Gastroesophageal sphincter (tissue), 4 donors: Measurements from ENCODE around the gene CSNK1G2. TPM values are rescaled to one million over a fixed set of nuclear protein-coding genes. Genes with fewer than 3 reads are reported as not detected.

Source experiments
- ATAC-seq: fragments of 150-250 bp; one replicate; pipeline ENCODE4 v1.9.1; 2016; ENCODE audit warnings: mild to moderate bottlenecking, moderate library complexity
- H3K27ac ChIP-seq, 4 donors: fragments of 200-600 bp; sonication (generic) in 3 of 4; 1 replicate in 3 of 4; 2 replicates in 1 of 4; pipeline ENCODE4 v1.5.1; 2016 to 2019
- H3K27me3 ChIP-seq: fragments of 200-600 bp; sonication (generic); one replicate; pipeline ENCODE4 v1.5.1; 2019
- H3K36me3 ChIP-seq, 2 donors: fragments of 200-600 bp; sonication (generic); one replicate each; pipeline ENCODE4 v1.5.1; 2019; ENCODE audit warnings: control low read depth in 1 of 2
- H3K4me1 ChIP-seq, 3 donors: fragments of 200-600 bp; sonication (generic); 1 replicate in 2 of 3; 2 replicates in 1 of 3; pipeline ENCODE4 v1.5.1; 2016 to 2019; ENCODE audit warnings: control low read depth in 2 of 3
- H3K4me3 ChIP-seq, 2 donors: fragments of 200-600 bp; sonication (generic); one replicate each; pipeline ENCODE4 v1.5.1; 2019; ENCODE audit warnings: mild to moderate bottlenecking in 1 of 2, moderate library complexity in 1 of 2
- H3K9me3 ChIP-seq, 3 donors: fragments of 200-600 bp; sonication (generic); one replicate each; pipeline ENCODE4 v1.5.1; 2017 to 2019; ENCODE audit warnings: control low read depth in 2 of 3
- EP300 ChIP-seq: sonication (generic); formaldehyde crosslinking; IDR thresholded peaks from one replicate; pipeline ENCODE4 v1.6.1; 2017; ENCODE audit warnings: antibody characterized with exemption, mild to moderate bottlenecking
- POLR2A ChIP-seq, 2 donors: fragments of 450-650 bp; IDR thresholded peaks; one replicate each; pipeline ENCODE4 v1.6.1; 2017; ENCODE audit warnings: antibody characterized with exemption in 2 of 2, mild to moderate bottlenecking in 2 of 2, moderate library complexity in 1 of 2
- POLR2AphosphoS5 ChIP-seq: sonication (generic); formaldehyde crosslinking; IDR thresholded peaks from one replicate; pipeline ENCODE4 v1.6.1; 2017; ENCODE audit warnings: antibody characterized with exemption
- WGBS, 2 donors: methylation state at CpG; one replicate each; pipeline ENCODE4 v1.1.5; 2018; ENCODE audit warnings: low coverage in 1 of 2; 5-methylcytosine and 5-hydroxymethylcytosine counted together
- total RNA-seq, 4 donors: library from RNA; depleted of rRNA; stranded (reverse); fragments of >200 nt; gene quantifications; one replicate each; pipeline ENCODE4 v1.1.0, GENCODE V29; 2016
- TF ChIP-seq, protein P1 (sequence below), 4 experiments: fragments of 200-600 bp in 2 of 4; fragments of 450-650 bp in 2 of 4; sonication (generic) in 1 of 4; IDR thresholded peaks; one replicate each; pipeline ENCODE4 v1.5.1; 2017 to 2019; ENCODE audit warnings: antibody characterized with exemption in 4 of 4, mild to moderate bottlenecking in 2 of 4, moderate library complexity in 2 of 4

The CSNK1G2 gene
- total RNA-seq, 4 donors from 2014 or later: 40.4 to 57.4 (median 46.2) TPM

GRCh38 chr19:1944916-1945561 lies 4.1 kb downstream of the CSNK1G2 start:
- WGBS, 2 donors: no CpG with 5 or more reads among the region's 30 CpGs
- Histone ChIP-seq H3K4me1 (peaks cover 0 to 47% (median 20%) of the 10 kb centered on the region in 3 donors), H3K9me3 (no peaks in the 10 kb centered on the region), H3K27me3 (no peaks in the 10 kb centered on the region), H3K36me3 (peaks cover 0 to 6% of the 10 kb centered on the region in 2 donors), H3K27ac (no peak overlapping the region), H3K4me3 (no peak overlapping the region)
- TF ChIP-seq EP300 (no peak), POLR2A (IDR thresholded peaks at IDR 0.05) (no peak)
- ATAC-seq: no peak

GRCh38 chr19:1945899-1946298 lies 4.9 kb downstream of the CSNK1G2 start:
- no peak for ATAC-seq

DNA sequence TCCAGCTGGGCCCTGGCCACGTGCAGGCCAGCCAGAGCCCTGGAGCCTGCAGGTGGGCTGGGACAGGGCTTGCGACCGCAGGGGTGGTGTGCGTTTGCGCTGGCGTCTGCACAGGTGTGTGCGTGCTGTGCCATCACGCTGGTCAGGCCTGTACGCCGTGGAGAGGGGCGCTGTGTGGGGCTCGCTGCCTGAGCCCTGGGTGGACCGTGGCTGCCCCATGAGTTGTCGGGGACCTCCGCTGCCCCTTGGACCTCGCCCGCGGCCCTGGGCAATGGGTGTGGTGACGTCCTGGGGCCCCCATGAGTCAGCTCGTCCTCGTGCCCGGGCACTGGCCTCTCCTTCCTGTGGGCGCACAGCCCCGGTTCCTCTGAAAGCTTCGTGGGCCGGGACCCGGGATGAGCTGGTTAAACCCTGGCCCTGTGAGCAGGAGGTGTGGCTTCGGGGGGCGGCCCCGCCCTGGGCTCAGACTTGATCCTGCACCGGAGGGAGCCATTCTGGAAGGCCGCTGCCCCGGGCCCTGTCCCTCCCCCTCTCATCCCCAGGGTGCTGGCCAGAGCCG lies 6.8 kb downstream of the CSNK1G2 start:
- no peaks in the 10 kb centered on the region for H3K9me3 ChIP-seq
- no peak overlapping the region for H3K4me3 ChIP-seq
- no peaks in the 10 kb centered on the region for H3K27me3 ChIP-seq
- H3K36me3 ChIP-seq: peaks cover 0 to 21% of the 10 kb centered on the region in 2 donors
- no peak overlapping the region for H3K27ac ChIP-seq
- no CpG with 5 or more reads among the region's 34 CpGs for WGBS, 2 donors
- peaks cover 0 to 32% (median 16%) of the 10 kb centered on the region in 3 donors for H3K4me1 ChIP-seq
- no peak for ATAC-seq
- TF ChIP-seq, protein P1, sequence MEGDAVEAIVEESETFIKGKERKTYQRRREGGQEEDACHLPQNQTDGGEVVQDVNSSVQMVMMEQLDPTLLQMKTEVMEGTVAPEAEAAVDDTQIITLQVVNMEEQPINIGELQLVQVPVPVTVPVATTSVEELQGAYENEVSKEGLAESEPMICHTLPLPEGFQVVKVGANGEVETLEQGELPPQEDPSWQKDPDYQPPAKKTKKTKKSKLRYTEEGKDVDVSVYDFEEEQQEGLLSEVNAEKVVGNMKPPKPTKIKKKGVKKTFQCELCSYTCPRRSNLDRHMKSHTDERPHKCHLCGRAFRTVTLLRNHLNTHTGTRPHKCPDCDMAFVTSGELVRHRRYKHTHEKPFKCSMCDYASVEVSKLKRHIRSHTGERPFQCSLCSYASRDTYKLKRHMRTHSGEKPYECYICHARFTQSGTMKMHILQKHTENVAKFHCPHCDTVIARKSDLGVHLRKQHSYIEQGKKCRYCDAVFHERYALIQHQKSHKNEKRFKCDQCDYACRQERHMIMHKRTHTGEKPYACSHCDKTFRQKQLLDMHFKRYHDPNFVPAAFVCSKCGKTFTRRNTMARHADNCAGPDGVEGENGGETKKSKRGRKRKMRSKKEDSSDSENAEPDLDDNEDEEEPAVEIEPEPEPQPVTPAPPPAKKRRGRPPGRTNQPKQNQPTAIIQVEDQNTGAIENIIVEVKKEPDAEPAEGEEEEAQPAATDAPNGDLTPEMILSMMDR (IDR thresholded peaks at IDR 0.05): no peak

More at GRCh38 chr19:1945899-1946298, 4.9 kb downstream of the CSNK1G2 start:
- H3K36me3 ChIP-seq: peaks cover 0 to 12% of the 10 kb centered on the region in 2 donors
- no peaks in the 10 kb centered on the region for H3K27me3 ChIP-seq
- no peaks in the 10 kb centered on the region for H3K9me3 ChIP-seq
- H3K4me3 ChIP-seq: no peak overlapping the region
- TF ChIP-seq POLR2AphosphoS5: no peak
- no peak for TF ChIP-seq POLR2A (IDR thresholded peaks at IDR 0.05)
- TF ChIP-seq, protein P1 (IDR thresholded peaks at IDR 0.05): peak in 3 of 4 experiments; percentile 41 to 69 (median 52)
- H3K27ac ChIP-seq: no peak overlapping the region
- H3K4me1 ChIP-seq: peaks cover 0 to 42% (median 20%) of the 10 kb centered on the region in 3 donors
- WGBS, 2 donors: 0 to 47% methylated on average over 1 to 11 of the region's 18 CpGs

GRCh38 chr19:1949304-1950101 lies 8.5 kb downstream of the CSNK1G2 start:
- Histone ChIP-seq H3K27ac (no peak overlapping the region), H3K36me3 (peaks cover 0 to 38% of the 10 kb centered on the region in 2 donors), H3K4me3 (no peak overlapping the region), H3K9me3 (no peaks in the 10 kb centered on the region), H3K27me3 (no peaks in the 10 kb centered on the region), H3K4me1 (peaks cover 0 to 23% (median 7%) of the 10 kb centered on the region in 3 donors)
- ATAC-seq: no peak
- TF ChIP-seq POLR2AphosphoS5 (no peak), EP300 (no peak), POLR2A (IDR thresholded peaks at IDR 0.05) (no peak)
- TF ChIP-seq, protein P1 (IDR thresholded peaks at IDR 0.05): no peak
- 85 to 94% methylated on average over 4 to 12 of the region's 44 CpGs for WGBS, 2 donors

DNA sequence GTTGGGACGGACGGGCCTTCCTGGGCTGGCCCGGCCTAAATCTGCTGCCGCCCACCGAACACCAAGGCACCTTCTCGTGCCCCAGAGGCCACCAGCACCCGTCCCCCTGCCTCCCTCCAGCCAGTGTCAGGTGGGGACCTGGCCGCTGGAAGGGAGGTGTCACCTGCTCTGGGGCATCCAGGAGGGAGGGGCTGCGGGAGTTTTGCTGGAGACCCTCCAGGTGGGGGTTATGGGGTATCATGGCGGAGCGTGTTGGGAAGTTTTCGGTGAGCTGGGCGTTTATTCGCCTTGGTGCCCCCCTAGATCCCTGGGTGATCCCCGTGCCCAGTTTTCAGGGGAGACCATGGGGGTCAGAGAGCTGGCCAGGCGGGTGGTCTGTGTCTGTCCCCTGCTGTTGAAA lies 9.7 kb downstream of the CSNK1G2 start:
- no peak for TF ChIP-seq POLR2AphosphoS5
- TF ChIP-seq EP300: no peak
- TF ChIP-seq, protein P1 (IDR thresholded peaks at IDR 0.05): no peak
- TF ChIP-seq POLR2A (IDR thresholded peaks at IDR 0.05): no peak
- no peak for ATAC-seq
- peaks cover 0 to 15% (median 0%) of the 10 kb centered on the region in 3 donors for H3K4me1 ChIP-seq

More for the DNA sequence above, 9.7 kb downstream of the CSNK1G2 start:
- Histone ChIP-seq H3K36me3 (peaks cover 0 to 38% of the 10 kb centered on the region in 2 donors), H3K9me3 (no peaks in the 10 kb centered on the region), H3K4me3 (no peak overlapping the region), H3K27me3 (no peaks in the 10 kb centered on the region), H3K27ac (no peak overlapping the region)
- WGBS, 2 donors: 100% methylated on average over 2 of the region's 16 CpGs; no CpG with 5 or more reads in 1 of the 2 donors
